ENCODE data around the gene IRAK2.

IRAK2 gene

DNA sequence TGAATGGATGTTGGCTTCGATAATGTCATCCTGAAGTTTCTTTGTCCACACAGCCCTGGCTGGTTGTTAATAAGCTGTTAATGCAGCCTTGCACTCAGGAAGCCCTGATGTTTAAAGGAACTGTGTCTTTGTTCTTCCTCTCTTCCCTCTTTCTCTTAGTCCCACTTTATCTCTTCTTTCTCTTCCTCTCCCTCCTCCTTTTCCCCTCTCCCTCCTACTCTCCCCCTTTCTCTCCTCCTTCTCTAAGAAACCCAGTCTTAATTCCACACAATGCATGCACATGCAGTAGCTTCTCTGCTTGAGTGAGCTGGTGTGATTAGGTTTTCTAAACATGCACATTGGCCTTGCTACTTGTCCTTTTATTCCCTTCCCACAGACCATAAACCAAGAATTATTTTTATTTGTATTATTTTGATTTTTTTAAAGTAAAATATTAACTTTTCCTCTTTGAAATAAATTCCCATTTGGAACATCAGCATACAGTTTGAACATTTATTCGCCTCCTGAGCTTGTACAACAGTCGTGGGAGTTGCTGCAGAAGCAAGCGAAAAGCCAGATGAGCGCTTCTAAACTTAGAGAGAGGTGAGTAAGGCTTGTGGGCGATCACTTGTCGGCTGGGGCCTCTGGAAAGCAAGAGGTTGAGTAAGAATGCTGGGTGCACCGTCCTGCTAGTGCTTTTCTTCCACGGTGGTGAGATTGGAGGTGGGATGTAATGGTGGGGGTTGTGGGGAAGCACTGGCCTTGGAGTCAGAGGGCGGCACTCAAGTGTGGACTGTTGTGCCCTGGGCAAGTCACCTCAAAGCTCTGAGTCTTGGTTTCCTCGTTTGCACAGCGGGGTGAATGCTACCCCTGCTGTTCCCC lies 120.8 kb downstream of the IRAK2 start:
- no peak for DNase-seq

DNA sequence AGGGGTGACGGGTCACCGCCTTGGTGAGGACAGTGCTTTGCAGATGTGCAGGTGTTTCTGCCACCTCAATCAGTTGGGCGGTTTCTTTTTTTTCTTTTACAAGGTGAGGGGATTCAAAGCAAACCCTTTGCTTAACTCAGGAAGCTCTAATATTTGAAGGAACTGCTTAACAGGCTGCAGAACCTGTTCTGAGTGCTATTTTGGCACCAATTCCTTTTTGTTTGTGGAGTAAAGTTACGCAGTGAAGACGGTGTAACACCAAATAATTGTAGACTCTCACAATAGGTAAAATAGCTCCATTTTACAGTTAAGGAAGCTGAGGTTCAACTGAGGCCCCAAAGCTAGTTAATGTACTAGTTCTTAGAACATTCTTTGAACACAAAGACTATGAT lies 121.4 kb downstream of the IRAK2 start:
- no peak for DNase-seq

DNA sequence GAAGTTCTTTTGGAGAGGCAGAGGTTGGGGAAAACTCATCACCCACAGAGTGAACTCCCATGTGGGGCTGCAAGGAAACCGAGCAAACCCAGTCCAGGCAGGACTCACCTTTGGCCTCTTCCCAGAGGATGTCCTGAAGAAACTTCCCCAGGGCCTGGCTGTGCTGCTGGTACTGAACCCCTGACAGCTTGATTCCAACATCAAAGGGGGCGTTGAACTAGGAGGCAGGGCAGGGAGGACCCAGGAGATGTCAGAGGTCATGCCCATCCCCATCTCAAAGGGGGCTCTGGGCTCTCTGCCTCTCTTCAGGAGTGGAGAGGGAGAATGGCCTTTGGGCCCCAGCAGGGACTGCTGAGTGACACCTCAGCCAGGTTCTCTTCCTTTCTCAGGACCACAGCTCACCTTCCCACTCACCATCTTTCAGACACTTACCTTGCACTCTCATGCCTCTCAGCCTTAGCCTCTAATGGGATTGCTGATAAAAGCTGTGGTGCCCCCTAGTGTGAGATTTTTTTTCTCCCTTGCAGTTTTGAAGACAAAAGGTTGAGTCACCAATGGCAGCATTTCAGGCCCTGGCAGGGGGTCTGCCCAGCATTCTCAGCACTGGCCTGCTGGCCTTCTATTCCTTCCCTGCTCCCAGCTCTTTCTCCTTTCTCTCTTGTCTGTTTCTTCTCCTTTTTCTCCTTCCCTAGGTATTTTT lies 122.0 kb downstream of the IRAK2 start:
- DNase-seq = no peak

DNA sequence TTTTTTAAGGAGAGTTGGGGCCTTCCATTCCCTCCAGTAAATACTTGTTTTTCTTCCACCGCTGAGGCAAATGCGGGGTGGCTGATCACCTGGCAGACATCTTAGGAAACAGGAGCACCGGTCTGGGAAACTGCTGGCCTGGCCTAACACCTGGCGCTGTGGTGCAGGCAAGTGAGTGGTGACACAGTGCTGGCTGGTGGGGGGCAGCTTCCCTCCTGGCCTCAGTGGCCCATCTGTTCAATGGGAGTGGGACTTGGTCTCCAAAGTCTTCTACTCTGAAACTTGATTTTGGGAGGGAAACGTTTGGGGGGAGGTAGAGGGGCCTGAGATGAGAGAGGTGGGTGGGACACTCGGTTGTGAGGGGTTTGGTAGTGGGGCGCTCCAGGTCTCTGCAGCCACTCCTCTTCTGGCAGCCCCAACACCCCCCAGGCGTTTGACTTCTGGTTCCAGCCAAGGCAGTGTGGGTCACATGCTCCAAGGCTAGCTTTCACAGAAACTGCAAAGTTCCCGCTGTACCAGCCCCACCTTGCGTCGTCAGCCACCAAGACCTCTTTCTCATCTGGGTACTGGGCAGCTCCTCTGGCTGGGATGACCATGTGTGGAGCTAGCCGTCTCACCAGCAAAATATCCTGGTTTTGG lies 123.3 kb downstream of the IRAK2 start:
- DNase-seq = no peak

DNA sequence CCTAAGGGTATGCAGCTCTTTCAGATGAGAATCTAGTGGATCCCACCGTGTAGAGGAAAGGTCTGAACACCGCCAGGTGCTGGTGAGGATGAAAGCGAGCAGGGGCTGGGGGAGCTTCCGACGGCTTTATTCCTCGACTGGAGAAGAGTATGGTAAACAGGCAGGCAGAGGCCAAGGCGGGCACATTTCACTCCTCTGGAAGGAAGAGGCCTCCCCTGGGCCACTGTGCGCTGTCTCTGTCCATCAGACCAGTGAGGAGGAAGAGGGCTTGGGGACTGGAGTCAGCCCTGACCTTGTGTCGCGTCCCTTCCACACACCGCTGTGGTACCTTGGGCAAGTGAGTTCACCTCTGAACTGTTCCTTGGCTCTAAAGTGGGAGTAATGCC lies 123.8 kb downstream of the IRAK2 start:
- no peak for DNase-seq

DNA sequence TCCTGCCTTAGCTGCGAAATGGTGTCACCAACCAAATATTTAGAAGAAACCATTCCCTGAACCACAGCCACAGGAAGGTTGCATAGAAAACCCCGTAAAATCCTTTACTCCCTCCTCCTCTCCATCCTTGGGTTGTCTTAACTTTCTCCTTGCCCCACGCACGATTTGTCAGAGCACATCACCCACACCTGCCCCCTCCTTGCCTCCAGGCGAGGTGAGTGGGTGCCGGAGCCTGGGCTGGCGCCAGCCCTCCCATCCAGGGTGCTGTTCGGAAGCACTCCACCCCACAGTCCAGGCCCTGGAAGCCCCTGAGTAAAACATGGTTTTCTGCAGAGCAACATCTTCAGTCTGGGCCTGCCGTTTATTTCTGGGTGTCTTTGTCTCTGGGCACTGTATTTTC lies 124.4 kb downstream of the IRAK2 start:
- no peak for DNase-seq

DNA sequence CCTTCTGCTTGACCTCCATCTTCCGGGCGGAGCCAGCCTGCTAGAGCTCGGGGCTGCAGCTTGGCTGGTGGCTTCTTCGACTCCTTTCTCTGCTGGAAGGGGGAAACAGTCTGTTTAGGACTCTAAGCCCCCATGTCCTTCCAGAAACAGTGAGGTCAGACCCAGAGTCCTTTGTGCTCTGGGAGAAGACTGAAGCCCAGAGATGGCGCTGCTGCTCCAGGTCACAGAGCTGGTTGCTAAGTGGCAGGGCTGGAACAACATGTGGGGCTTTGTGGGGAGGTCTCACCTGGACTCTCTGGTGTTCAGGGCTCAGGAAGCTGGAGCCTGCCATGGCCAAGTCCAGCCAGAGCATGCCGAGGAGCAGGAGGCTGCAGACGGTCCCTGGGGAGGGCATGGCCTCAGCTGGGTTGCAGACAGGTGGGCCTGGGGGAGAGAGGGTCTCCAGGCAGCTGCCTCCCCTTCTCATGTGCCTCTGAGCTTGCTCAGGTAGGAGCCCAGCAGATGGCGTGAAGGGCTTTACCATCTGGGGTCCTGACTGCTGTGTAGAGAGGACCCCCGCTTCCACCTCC lies 125.2 kb downstream of the IRAK2 start:
- no peak for DNase-seq

DNA sequence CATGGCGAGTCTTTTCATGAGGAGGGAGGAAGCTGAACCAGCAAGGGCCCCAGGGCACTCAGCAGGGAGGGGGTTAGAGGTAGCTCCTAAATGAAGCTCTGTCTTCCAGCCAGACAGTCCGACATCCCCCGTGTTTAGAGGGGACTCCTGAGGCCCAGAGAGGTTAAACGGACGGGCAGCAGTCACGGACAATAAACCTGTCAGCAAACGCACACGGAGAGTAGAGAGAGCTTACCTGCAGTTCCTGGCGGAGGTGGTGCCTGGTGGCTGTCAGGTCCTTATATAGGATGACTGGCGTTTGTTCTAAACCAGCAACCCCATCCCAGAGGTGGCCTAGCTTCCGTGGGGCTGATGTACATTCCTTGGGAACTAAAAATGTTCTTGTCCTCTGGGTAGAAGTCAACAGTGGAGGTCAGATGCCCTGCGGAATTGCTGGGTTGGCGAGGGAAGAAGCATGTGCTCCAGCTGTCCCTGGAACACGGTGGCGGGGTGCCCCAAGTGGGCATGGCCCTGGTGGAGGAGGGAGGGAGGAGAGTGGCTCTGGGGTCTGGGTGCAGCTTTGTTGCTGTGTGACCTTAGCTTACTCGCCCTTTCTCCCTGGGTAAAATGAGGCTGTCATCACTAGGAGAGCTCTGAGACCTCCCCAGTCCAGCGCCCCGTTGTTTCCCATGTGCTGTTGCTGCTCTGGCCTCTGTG lies 125.9 kb downstream of the IRAK2 start:
- DNase-seq = no peak

DNA sequence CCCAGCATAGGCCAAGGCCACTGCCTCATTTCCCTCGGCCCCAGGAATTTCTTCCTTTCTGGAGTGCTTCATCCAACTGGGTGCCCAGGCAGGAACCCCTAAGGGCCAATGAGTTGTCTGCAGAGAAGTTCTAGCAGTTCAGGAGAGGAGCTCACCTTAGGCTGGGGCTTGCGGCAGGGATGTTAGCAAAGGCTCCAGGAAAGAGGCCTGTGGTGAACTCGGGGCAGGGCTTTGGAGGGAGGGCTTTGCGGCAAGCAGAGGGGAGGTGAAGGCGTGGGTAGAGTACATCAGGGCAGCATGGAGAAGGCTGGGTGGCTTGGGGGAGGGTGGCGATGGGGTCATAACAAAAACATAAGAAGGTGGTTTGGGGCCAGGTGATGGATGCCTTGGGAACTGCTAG lies 126.9 kb downstream of the IRAK2 start:
- DNase-seq = no peak

DNA sequence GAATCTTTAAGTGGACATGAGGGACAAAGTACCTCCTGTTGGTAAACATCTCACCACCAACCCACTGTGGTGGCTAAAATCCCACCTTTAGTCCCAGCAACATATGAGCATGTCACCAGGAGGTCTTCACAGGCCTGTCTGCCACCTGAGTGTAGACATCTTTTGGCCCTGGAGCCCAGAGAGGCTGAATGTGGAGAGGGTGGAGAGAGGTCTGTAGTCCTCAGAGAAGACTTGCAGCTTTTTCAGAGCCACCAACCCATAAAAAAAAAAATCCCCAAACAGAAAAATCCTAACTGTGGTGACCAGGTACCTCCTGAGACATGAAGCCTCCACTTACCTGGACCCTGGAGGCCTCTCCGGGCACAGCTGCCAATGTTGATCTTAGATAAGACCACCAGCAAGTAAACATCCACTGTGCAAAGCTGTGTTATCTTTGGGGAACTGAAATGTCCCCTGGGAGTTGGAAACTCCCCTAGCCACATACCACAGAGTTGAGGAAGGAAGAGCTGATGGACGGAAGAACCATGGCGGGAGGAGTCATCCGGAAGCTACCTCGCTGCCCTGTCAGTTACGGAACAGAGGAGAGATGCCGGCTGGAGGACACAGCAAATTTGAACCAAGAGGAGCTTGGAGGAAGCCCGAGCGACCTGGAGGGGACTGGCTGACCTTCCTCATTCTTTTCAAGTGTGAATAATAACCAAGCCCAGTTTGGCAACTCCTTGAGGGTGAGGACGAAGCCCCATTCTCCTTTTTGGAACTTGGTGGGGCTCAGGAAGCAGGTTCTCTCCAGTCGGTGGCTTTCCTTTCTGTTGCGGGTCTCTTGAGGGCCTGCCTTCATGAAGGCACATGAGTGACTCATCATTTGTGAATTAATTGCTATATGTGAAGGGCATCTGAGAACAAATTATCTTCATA lies 128.0 kb downstream of the IRAK2 start, which contains the start of gene GHRL:
Gene GHRL (minus strand): TSS at position 443 of the 915 bp plus-strand sequence. CDS start 2,767 bp downstream, outside the sequence.
- no peak for DNase-seq
